Measurements from ENCODE around the gene CLDN16.

CLDN16 gene

DNA sequence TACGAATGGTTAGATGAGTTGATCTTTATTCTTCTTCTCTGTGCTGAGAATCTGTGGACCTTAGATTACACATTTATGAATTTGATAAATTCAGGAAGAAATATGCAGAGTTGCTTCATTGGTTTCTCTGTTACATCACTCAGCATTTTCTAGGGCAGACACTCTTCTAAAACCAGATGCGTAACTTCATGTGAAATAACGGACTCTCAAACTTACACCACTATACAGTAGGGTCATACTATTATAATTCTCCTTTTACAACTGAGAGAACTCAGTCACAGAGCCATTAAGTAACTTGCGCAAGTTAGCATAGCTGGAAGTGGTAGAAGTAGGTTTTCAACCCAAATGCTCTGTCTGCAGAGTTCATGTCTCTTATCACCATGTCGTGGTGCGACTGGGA, 56.0 kb downstream of the CLDN16 start:
- DNase-seq, result no peak

DNA sequence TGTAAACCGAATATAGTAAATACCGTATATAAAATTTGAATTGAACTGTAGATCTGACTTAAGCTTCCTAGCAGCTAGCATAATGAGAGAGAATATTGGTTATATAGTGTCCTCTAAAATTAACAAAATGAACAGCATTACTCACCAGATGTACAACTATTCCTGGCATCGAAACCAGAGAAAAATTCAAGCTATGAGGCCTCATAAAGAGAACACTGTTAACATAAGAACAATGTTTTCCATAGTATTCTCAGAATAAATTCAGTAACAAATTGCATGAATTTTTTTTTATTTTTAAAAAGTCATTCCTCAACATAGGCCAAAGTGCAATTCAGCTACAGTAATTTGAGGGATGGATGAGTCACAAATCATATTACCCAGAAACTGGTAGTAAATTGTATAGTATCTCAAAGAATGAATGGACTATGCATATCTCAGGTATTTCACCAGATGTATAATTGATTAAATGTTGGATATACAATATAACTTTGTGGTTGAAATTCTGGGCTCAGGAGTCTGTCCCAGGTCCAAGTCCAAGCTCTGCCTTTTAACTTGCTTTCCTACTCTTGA, 56.7 kb downstream of the CLDN16 start:
- DNase-seq, result no peak

- DNase-seq, result no peak
Observed at GRCh38 chr3:190446573-190447279, 58.8 kb downstream of the CLDN16 start.

- no peak for DNase-seq
Observed at GRCh38 chr3:190448256-190448655, 60.3 kb downstream of the CLDN16 start.

DNA sequence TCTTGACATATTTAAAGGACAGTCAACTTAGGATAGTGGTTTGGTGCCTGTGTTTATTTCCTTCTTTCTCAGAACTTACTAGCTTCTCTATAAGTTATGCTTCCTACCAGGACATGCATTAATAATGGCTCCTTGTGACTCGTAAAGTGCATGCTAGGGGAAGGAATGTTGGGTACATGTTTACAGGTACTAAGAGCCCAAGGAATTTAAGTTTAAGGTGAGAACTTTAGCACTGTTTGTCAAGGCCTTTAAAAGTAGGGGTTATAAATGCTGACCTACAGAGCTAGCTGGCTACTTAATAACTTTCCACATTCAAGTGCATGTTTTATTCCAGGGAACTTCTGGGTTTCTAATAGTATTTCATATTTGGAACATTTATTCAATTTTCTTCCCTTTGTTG, 61.8 kb downstream of the CLDN16 start, which contains the start of gene TMEM207:
TSS of gene TMEM207 (minus strand) at position 101 of the 400 bp plus-strand sequence. CDS start at position 9, 92 bp downstream.
- no peak for DNase-seq

DNA sequence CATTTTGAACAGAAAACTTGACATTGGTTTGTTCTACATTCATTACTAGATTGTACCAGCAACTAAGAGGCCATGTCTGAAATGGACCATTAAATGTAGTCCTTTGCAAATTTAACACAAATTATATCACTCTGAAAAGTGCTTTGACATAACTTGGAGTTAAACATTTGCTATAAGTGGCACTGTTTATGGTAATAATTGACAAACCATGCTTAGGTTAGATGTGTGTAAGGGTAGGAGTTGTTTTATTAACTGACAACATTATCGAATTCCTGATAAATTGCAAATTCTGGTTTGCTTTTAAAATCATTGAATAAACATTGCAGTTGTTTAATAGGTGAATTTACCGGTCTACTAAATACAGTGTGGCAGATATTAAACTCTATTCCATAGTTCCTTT, 67.9 kb downstream of the CLDN16 start:
- DNase-seq, result no peak

DNA sequence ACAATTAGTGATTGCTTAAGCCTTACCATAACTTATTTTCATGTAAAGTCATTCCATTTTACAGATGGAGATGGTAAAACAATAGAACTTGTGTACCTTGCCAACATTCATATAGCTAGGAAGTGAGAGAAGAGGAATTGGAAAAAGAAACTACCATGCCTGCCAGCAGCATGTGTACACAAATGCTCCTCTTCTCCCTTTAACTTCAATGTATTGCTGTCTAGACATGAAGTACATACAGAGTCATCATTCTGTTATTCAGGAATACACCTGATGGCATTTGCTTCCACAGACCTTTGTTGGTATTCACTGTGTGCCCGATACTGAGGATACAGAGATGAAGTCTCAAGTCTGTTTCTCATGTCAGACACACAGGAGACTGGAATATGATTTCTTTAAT, 68.8 kb downstream of the CLDN16 start:
- DNase-seq, result no peak

GRCh38 chr3:190458040-190458439, 70.1 kb downstream of the CLDN16 start:
- no peak for DNase-seq
